PC-3 (cell line): Measurements from ENCODE around the gene MRC1. TPM values are rescaled to one million over a fixed set of nuclear protein-coding genes. Genes with fewer than 3 reads are reported as not detected.

Experiments
- ATAC-seq: fragments of 200-7000 bp; cut with Tn5 transposase; 2 replicates; pipeline ENCODE4 v1.9.1; 2020; ENCODE audit warnings: mild to moderate bottlenecking, moderate library complexity
- BruUV-seq: library from RNA; stranded (reverse); fragments of 400-500 nt; replicated peaks from 2 replicates; lab custom pipeline; 2021; lab: Mats Ljungman, UMichigan
- CTCF ChIA-PET: fragments of 300-600 bp; sonication (Branson Sonifier 250); formaldehyde crosslinking; loops from one replicate; lab custom pipeline; 2022; ENCODE audit warnings: antibody characterized with exemption; lab: Charles Lee
- POLR2A ChIA-PET: fragments of 300-600 bp; sonication (Branson Sonifier 250); formaldehyde crosslinking; loops from one replicate; lab custom pipeline; 2022; ENCODE audit warnings: antibody characterized with exemption; ENCODE audit not compliant: unreplicated experiment; lab: Charles Lee
- DNase-seq: peaks from one replicate; pipeline ENCODE4 v3.0.0-alpha.2; 2015
- H2AFZ ChIP-seq: fragments of 300-600 bp; sonication (generic); 2 replicates; pipeline ENCODE4 v1.6.0; 2016; ENCODE audit warnings: antibody characterized with exemption, low read length
- H3F3A ChIP-seq: fragments of 300-600 bp; sonication (generic); one replicate; pipeline ENCODE4 v1.6.0; 2017; ENCODE audit warnings: antibody characterized with exemption, low read length, control low read depth, mild to moderate bottlenecking; ENCODE audit not compliant: unreplicated experiment
- H3K27ac ChIP-seq: fragments of 300-600 bp; sonication (generic); 2 replicates; pipeline ENCODE4 v1.5.1; 2016; ENCODE audit warnings: mild to moderate bottlenecking, low read length
- H3K27me3 ChIP-seq: fragments of 300-600 bp; sonication (generic); 2 replicates; pipeline ENCODE4 v1.6.1; 2016; ENCODE audit warnings: low read length, mixed read lengths
- H3K36me3 ChIP-seq: fragments of 300-600 bp; sonication (generic); 2 replicates; pipeline ENCODE4 v1.6.1; 2016; ENCODE audit warnings: low read depth, mixed run types, low read length, mixed read lengths
- H3K4me1 ChIP-seq: fragments of 300-600 bp; sonication (generic); 2 replicates; pipeline ENCODE4 v1.5.1; 2016; ENCODE audit warnings: low read length; ENCODE audit not compliant: insufficient read depth
- H3K4me2 ChIP-seq: fragments of 300-600 bp; sonication (generic); 2 replicates; pipeline ENCODE4 v1.6.0; 2016; ENCODE audit warnings: low read length
- H3K4me3 ChIP-seq: fragments of 300-600 bp; sonication (generic); 2 replicates; pipeline ENCODE4 v1.5.1; 2016; ENCODE audit warnings: mild to moderate bottlenecking, low read length, mixed read lengths
- H3K79me2 ChIP-seq: fragments of 300-600 bp; sonication (generic); 2 replicates; pipeline ENCODE4 v1.6.1; 2017; ENCODE audit warnings: low read length, mixed read lengths
- H3K9ac ChIP-seq: fragments of 300-600 bp; sonication (generic); 2 replicates; pipeline ENCODE4 v1.6.0; 2016; ENCODE audit warnings: mild to moderate bottlenecking, low read length
- H3K9me2 ChIP-seq: fragments of 300-600 bp; sonication (generic); replicated peaks from 2 replicates; pipeline ENCODE4 v1.6.1; 2016; ENCODE audit warnings: mixed run types, low read length, mixed read lengths
- H3K9me3 ChIP-seq: fragments of 300-600 bp; sonication (generic); 2 replicates; pipeline ENCODE4 v1.6.1; 2016; ENCODE audit warnings: low read length, mixed read lengths
- H4K20me1 ChIP-seq: fragments of 300-600 bp; sonication (generic); 2 replicates; pipeline ENCODE4 v1.6.1; 2016; ENCODE audit warnings: low read length, mixed read lengths
- CTCF ChIP-seq: fragments of 300-600 bp; sonication (generic); conservative IDR thresholded peaks from 2 replicates; pipeline ENCODE4 v1.5.1; 2017; ENCODE audit warnings: antibody characterized with exemption, low read depth, mild to moderate bottlenecking, low read length
- EZH2 ChIP-seq: fragments of 300-600 bp; sonication (generic); IDR thresholded peaks from one replicate; pipeline ENCODE4 v1.6.1; 2017; ENCODE audit warnings: antibody characterized with exemption, mild to moderate bottlenecking, low read length; ENCODE audit not compliant: unreplicated experiment
- EZH2phosphoT487 ChIP-seq: fragments of 300-600 bp; sonication (generic); IDR thresholded peaks from 2 replicates; pipeline ENCODE4 v1.6.1; 2018; ENCODE audit warnings: mild to moderate bottlenecking, antibody characterized with exemption, low read length, borderline replicate concordance
- intact Hi-C: fragments of 100-400 bp; cut with micrococcal nuclease; formaldehyde crosslinking; loops from 2 replicates; pipeline ENCODE4 v1.9.0; 2023
- total RNA-seq: library from RNA; depleted of rRNA; stranded (reverse); fragments of >200 nt; gene quantifications from 2 replicates; pipeline ENCODE4 v1.2.3, GENCODE V29; 2014

The MRC1 gene
- total RNA-seq, 1 experiment from 2014 or later, result not detected

DNA sequence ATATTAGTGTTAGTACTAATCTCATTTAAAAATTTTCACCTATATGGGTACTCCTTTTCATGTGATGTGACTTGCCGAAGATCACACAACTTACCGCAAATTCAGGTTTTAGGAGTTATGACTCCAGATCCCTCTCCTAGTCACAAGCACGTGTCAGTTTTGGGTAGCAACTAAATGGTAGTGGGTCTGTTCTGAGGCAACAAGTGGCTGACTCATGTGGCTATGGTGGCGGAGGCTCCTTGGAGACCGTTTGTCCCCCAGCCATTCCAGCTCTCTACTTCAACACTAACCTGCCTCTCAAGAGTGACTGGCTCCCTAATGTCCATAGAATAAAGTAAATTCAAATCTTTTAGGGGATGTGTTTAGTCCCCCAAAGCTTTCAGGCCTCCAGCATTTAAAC, 39.5 kb downstream of the MRC1 start:
- H3K27me3 ChIP-seq, result no peaks in the 10 kb centered on the region
- no peak overlapping the region for H3K4me3 ChIP-seq
- no peak for DNase-seq
- H3K36me3 ChIP-seq, result no peaks in the 10 kb centered on the region
- ChIA-PET POLR2A (no interaction called here), CTCF (interaction anchor here (0.6 kb wide), 1 partner anchor 61 kb away, joined by 3 read pairs; no protein-coding TSS in a partner anchor)
- H2AFZ ChIP-seq, result no peak overlapping the region
- no peaks in the 10 kb centered on the region for H3K79me2 ChIP-seq
- no peak overlapping the region for H3K9ac ChIP-seq
- H3K9me3 ChIP-seq, result no peaks in the 10 kb centered on the region
- H4K20me1 ChIP-seq, result no peaks in the 10 kb centered on the region
- no peak for ATAC-seq
- H3K4me1 ChIP-seq, result no peaks in the 10 kb centered on the region
- no peak overlapping the region for H3K27ac ChIP-seq
- H3K4me2 ChIP-seq, result no peak overlapping the region
- BruUV-seq, result no TSS peak
- H3K9me2 ChIP-seq, result no peaks in the 10 kb centered on the region
- H3F3A ChIP-seq, result no peaks in the 10 kb centered on the region
- TF ChIP-seq EZH2phosphoT487 (no peak), EZH2 (no peak), CTCF (no peak)
- intact Hi-C loops, result loop anchor here (5.0 kb wide), 2 partner anchors 111 to 369 kb away; no protein-coding TSS in a partner anchor

GRCh38 chr10:17850501-17850900, 41.4 kb downstream of the MRC1 start:
- Histone ChIP-seq H4K20me1 (no peaks in the 10 kb centered on the region), H3K9me2 (no peaks in the 10 kb centered on the region), H3K36me3 (no peaks in the 10 kb centered on the region), H3K4me1 (no peaks in the 10 kb centered on the region), H3K79me2 (no peaks in the 10 kb centered on the region), H3K9ac (no peak overlapping the region), H3K4me2 (no peak overlapping the region), H2AFZ (no peak overlapping the region), H3K27ac (no peak overlapping the region), H3F3A (no peaks in the 10 kb centered on the region), H3K9me3 (no peaks in the 10 kb centered on the region), H3K27me3 (no peaks in the 10 kb centered on the region), H3K4me3 (no peak overlapping the region)
- POLR2A ChIA-PET, result no interaction called here
- DNase-seq, result no peak
- CTCF ChIA-PET, result no interaction called here
- intact Hi-C loops, result no loop called here
- ATAC-seq, result no peak
- no TSS peak for BruUV-seq
- no peak for TF ChIP-seq EZH2
- no peak for TF ChIP-seq EZH2phosphoT487
- TF ChIP-seq CTCF, result no peak

- CTCF ChIA-PET, result no interaction called here
- no peaks in the 10 kb centered on the region for H3K79me2 ChIP-seq
- no peaks in the 10 kb centered on the region for H4K20me1 ChIP-seq
- intact Hi-C loops, result no loop called here
- no TSS peak for BruUV-seq
- no peak overlapping the region for H3K4me2 ChIP-seq
- peak; percentile 6 for DNase-seq
- H3K9ac ChIP-seq, result no peak overlapping the region
- H3K27ac ChIP-seq, result no peak overlapping the region
- H3K36me3 ChIP-seq, result no peaks in the 10 kb centered on the region
- no peaks in the 10 kb centered on the region for H3F3A ChIP-seq
- H3K4me3 ChIP-seq, result no peak overlapping the region
- ATAC-seq, result no peak
- TF ChIP-seq EZH2phosphoT487, result no peak
- TF ChIP-seq CTCF, result no peak
- no peak for TF ChIP-seq EZH2
- H2AFZ ChIP-seq, result no peak overlapping the region
- no peaks in the 10 kb centered on the region for H3K9me3 ChIP-seq
- POLR2A ChIA-PET, result no interaction called here
- H3K4me1 ChIP-seq, result no peaks in the 10 kb centered on the region
- no peaks in the 10 kb centered on the region for H3K9me2 ChIP-seq
- no peaks in the 10 kb centered on the region for H3K27me3 ChIP-seq
These were observed 42.5 kb downstream of the MRC1 start for GRCh38 chr10:17851611-17852010.
